ENCODE measurements around the gene OLFM2.
"Not testable (repeated sequence)": the region's sequence is repeated elsewhere in the genome, so short reads cannot be mapped to it uniquely, and the experiment has no call there.

OLFM2 gene

DNA sequence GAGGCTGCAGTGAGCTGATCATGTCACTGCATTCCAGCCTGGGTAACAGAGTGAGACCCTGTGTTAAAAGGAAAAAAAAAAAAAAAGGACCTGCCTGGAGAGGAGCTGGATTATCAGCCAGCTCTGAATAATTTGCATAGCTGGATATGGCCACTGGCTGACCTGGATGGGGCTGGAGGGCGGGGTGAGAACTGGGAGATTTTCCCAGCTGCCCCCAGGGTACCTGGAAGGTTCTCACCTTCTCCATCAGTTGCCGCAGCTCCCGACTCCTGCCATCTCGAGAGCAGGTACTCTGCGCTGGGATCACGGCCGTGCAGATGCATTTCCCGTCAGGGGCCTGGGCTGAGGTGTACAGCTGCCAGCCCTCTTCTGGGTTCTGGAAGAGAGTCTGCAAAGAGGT, 75.9 kb downstream of the OLFM2 start:
- DNase-seq, result no peak

DNA sequence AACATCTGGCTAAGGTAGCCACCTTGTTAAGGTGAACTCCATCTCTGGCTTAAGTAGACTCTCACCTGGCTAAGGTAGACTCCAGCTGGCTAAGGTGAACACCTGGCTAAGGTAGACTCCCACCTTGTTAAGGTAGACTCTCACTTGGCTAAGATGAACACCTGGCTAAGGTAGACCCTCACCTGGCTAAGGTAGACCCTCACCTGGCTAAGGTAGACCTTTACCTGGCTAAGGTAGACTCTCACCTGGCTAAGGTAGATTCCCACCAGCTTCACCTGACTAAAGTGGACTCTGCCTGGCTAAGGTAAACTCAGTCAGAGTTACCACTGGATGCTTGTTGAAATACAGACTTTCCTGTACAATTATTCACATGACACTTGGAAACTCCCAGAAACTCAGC, 77.5 kb downstream of the OLFM2 start:
- no peak for DNase-seq

DNA sequence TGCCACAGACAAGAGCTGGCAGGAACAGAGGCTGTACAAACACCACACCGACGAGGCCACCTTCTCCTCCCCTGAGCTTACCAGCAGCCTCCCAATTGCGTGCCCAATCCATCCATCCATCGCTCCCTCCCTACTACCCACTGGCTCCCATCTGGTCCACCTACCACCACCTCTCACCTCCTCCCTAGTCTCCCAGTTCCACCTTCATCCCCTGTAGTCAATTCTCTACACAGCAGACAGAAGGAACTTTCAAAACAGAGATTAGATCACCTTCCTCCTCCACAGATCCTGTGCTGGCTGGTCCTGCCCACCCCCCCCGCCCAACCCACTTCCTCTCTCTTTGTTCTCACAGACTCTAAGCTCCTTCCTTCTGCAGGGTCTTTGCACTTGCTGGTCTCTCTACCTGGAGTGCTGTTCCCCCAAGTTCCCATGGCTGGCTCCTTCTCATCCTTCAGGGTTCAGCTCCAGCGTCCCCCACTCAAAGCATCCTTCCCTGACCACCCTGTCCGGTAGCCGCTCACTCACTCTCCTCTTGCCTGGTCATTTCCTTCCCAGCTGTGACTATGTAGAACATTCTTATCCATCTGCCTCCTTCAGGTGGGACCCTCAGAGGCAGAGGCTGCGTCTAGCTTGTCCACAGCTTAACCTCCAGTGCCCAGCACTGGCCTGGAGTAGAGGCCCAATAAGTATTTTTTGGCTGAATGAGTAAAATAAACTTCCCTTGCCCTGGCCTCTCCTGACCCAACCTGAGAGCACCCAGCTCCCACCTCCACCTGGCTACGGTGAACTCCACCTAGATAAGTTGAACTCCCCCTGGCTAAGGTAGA, 78.2 kb downstream of the OLFM2 start:
- DNase-seq, result no peak

DNA sequence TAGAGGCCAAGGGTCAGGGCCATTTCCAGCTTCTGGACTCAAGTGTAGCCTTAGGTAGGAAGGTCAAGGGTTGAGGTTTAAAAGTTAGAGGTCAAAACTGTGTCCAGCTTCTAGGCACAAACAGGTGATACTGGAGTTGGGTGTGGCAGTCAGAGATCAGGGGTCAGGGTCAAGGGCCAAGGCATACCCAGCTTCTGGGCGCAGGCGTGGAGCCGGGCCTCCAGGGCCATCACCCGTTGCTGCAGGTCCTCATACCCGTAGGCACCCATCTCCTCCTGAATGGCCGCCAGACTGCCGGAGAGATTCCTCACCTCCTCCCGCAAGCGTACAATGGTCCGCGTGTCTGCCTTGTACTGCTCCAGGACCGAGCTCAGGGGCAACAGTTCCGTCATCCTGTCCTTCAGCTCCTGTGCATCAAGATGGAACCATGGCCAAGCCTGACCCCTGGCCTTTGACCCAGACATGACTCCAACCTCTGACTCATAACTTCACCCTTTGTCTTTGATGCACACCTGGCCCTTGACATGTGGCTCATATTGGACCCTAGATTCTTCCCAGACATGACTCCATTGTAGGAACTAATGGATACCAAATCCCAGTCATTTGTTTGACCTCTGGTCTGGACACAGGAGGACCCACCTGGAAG, 79.1 kb downstream of the OLFM2 start:
- no peak for DNase-seq

DNA sequence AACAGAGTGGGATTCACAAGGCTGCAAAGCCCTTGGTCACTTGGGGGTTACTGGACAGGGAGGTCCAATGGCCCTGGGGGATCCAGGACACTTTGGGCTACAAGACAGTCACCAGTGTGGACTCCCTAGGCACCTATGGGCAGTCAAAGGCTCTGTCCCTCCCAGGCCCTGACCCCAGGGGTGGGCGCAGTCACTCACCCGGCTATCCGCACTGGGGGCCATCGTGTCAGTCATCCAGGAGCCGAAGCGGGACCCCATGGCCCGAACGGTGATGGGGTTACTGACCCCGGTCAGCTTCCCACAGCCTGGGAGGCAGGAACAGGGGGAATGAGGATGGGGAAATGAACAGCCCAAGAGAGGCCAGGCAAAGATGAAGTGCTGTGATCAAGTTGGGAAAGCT, 79.7 kb downstream of the OLFM2 start:
- DNase-seq, result no peak

DNA sequence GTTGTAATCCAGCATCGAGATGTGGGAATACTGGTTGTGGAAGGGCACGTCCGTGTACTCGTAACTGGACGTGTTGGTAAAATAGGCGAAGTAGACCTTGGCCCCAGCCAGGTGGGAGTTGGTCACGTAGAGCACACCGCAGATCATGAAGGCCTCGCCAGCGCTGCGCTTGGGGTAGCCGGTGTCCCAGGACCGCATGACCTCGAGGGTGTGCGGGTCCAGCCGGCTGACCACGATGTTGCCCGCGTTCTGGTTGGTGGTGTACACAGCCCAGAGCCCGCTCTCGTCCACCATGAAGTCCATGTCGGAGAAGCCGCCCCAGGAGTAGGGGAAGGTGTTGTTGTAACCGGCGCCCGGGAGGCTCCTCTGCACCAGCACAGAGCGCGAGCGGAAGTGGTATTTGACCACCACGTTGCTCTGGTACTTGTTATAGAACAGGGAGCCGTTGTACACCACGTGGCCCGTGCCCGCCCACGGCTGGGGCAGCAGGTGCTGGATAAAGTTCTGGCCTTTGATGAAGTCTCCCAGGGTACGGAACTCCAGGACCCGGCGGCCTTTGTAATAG, 82.0 kb downstream of the OLFM2 start:
- DNase-seq, result no peak

DNA sequence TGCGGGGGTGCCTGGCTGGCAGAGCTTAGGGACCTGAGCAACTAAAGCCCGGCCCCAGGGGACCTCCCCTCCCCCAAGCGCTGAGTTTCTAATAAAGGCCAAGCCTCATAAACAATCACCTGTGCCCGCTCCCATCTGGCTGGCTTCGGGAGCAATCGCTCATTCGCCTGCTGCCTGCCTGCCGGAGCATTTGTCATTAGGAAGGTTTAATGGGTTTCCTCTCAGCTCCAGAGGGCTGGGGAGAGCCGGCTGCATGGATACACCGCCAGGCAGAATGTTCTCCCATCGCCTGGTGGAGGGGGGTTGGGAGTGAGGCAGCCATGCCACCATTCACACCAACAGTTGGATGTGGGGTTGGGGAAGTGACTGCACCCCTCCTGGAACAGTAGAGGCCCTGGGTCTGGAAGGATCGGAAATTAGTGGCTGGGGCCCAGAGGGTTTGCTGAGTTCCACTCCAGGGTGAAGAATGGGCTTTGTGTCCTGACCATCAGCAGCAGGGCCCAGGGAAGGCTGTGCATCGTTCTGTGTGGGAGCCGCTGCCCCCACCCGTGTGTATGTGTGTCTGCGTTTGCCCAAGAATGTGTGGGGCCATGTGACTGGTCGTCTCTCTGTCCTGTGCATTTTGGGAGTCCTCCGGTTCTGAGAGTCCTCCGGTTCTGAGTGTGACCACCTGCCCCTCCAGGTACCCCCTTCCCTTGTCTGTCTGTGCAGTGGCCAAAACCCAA, 85.9 kb downstream of the OLFM2 start:
- DNase-seq, result no peak

DNA sequence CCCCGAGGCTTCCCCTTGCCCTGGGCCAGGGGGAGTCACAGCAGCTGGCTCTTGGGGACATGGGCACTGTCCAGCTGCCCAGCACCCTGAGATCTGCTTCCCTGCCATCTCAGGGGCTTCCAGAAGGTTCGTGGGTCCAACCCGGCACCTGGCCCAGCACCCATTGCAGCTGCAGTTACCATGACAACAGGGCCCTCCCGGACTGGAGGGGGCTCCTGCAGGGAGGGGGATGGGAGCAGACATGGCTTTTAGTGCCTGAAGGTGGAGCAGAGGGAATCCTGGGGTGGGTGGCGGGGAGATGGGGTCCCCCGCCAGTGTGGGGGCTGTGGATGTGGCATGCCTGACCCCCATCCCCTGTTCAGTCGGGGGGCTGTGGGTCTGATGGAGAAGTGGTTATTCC, 86.5 kb downstream of the OLFM2 start:
- DNase-seq, result no peak

DNA sequence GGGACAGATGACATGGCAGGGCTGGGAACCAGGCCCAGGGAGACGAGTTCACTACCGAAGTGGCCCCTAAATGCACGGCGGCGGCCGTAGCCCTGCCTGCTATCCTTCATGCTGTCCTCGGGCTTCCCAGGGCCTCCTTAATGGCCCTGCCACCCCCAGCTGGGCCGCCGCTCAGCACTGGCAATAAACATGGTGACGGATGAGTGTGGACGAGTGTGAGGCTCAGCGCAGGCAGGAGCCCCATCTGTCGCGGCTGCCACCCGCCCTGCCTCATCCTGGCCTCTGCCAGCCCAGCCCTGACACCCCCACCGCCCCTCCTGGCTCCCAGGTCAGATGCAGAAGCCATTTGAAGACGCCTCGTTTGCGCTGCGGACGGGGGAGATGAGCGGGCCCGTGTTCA, 87.6 kb downstream of the OLFM2 start:
- no peak for DNase-seq

DNA sequence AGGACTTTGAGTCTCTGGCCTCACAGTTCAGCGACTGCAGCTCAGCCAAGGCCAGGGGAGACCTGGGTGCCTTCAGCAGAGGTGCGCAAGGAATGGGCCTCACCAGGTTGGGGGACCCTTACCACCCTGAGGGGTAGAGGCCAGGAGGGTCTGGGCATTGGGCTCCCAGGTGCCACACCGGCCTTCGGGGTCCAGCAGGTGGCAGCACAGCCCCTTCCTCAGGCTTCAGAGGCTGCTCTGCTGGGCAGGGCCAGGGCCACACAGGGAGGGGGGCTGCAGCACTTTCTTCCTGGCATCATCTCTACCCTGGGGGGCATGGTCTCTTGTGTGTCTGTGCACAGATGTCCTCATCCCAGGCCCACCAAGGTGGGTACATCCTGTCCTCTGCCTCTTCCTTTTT, 88.3 kb downstream of the OLFM2 start:
- DNase-seq, result no peak

DNA sequence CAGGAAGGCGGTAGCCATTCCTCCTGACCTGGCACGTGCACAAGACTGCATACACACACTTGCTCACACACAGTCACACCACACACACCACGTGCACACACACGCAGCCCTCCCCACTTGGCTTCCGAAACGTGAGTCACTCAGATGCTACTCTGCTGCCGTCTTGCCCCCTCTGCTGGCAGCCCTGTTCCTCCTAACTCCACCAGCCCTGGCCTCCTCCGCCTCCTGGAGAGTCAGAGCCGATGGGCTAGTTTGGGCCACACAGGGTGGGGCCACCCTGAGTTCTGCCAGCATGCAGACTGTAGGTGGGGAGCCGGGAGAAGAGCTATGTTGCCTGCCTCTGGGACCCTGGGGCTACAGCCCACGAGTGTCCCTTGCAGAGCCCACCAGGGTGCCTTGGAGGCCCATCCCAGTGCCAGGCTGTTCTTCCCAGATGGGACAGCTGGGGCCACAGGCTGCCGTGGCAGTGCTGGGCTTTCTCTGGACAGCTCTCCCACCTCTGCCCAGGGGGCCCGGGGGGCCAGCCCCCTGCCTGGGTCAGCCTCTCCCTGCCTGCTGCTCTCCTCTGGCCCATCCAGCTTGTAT, 89.1 kb downstream of the OLFM2 start:
- peak; percentile 86 for DNase-seq

DNA sequence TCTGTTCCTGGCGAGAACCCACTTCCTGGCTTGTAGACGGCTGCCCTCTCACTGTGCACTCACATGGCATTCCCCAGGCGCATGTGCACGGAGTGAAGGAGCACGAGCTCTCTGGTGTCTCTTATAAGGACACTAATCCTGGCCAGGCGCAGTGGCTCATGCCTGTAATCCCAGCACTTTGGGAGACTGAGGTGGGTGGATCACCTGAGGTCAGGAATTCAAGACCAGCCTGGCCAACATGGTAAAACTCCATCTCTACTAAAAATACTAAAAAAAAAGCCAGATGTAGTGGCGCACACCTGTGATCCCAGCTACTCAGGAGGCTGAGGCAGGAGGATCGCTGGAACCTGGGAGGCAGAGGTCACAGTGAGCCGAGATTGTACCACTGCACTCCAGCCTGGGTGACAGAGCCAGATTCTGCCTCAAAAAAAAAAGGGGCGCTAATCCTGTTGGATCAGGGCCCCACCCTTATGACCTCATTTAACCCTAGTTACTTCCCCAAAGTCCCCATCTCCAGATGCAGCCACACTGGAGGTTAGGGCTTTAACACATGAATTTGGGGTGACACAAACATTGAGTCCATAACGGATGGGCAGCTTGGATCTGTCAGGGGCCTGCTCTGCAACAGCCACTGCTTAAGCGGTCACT, 92.6 kb downstream of the OLFM2 start:
- not testable (repeated sequence) for DNase-seq

DNA sequence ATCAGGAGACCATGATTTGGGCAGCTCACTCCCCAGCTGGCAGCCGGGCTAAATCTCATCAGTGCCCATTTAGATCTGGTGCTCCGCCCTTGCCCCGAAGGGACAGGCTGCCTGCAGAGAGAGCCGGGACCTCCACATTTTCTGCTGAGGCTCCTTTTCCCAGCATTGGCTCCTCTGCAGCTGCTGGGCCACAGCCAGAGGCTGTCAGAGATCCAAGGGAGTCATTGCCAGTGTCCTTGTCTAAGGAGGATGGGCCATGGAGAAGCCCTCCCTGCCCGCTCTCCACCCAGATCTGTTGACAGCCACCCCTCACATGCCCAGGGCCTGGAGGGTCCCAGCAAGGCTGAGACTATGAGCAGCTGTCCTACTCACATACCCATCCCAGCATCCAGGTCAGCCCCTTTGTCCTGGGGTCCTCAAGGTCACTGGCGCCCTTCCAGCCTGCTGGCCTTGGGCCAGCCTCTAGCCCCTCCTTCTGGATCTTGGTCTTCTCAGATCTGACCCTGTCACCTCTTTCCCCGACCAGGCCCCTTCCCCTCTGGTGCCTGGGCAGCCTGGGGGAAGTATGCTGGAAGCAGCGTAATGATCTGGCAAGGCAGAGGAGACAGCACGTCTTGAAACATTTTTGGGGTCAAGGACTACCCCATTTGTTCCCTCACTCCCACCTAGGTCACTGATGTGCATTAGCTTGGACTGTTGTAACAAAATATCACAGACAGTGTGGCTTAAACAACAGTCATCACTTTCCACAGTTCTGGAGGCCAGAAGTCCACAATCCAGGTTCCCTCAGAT, 93.3 kb downstream of the OLFM2 start:
- DNase-seq, result no peak

DNA sequence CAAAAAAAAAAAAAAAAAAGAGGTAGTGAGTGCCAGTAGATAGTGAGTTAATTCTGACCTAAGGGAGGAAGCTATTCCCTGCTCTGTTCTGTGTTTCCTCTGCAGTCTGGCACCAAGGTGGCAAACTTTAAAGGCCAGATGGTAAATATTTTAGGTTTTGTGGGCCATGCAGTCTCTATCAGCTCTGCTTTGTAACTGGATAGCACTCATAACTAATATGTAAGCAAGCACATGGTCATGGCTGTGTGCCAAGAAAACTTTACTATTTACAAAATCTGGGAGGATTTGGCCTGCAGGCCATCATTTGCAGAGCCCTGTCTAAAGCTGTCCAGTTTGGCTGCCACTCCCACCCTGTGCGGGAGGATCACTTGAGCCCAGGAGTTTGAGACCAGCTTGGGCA, 96.9 kb downstream of the OLFM2 start:
- DNase-seq, result no peak

DNA sequence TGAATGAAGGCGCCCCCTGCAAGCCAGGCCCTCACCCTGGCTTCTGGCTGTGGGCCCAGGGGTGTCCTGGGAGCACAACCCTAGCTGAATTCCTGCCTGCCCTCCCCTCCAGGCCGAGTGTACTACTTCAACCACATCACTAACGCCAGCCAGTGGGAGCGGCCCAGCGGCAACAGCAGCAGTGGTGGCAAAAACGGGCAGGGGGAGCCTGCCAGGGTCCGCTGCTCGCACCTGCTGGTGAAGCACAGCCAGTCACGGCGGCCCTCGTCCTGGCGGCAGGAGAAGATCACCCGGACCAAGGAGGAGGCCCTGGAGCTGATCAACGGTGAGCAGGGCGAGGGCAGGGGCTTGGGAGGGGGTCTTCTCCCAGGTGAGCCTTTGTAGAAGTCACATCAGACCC, 98.0 kb downstream of the OLFM2 start:
- DNase-seq, result no peak

DNA sequence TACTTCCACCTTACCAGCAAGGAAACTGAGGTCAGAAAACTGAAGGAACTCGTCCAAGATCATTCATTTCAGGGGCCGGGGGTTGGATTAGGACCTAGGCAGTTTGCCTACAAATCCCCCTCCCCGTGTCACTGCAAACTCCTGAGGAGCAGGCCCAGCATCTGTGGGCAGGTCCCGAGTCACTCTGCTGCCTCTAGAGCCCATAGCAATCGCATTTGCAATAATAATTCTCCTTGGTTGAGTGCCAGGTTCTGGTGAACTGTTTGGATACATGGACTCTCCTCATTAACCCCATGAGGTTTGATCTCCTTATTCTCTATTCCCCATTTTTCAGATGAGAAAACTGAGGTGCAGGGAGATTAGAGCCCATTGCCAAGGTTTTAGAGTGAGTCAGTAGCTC, 100.3 kb downstream of the OLFM2 start:
- DNase-seq, result peak; percentile 5

DNA sequence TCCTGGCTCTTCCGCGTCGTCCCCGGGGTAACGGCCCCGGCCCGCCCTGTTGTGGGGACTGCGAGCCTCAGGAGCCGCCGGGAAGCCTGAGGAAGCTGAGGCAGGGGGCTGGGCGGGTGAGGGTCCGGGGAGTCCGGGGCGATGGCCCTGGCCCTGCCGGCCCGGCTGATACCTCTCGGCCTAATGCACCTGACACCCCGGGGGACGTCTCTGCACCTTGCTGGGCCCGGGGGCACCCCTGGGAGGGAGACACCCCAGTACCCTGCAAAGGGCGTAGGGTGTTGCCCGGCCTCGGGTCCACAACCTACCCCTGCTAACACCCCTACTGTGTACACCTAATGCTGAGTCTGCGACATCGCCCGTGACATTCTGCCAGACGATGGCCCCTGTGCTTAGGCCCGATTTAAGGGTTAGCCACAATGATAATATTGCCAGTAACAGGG, 100.8 kb downstream of the OLFM2 start:
- no peak for DNase-seq

DNA sequence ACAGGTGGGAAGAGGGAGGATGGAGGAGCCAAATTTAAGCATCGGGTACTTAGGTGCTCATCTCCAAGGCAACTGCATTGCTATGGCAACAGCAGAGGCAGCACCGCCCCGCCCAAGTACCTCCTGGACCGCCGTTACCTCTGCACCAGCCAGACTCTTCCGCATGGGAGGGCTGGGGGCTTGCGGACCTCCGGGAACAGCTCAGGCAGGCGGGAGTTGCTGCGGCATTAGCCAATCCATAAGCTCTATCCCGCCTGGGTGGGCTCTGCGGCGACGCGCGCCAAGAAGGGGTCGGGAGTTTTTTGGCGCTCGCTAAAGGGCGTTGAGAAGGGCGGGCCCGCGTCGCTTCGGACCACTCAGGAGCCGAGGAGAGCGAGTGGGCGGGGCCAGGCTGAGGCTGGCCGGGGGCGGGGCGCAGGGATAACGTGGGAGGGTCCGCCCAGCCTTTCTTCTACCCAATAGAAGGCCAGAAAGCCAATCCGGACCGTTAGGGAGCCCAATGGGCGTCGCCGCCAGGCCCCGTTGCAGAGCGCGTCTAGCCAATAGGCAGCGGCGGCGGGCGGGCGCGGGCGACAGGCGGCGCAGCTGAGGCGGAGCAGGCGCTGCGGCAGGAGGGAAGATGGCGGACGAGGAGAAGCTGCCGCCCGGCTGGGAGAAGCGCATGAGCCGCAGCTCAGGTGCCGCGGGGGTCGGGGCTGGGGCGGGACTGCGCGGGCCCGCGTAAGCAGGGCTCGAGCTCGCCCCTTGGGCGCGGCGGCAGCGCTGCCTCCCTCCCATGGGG, 101.4 kb downstream of the OLFM2 start, which contains the start of gene PIN1:
Gene PIN1, plus strand, starts transcription at position 593 of the 781 bp plus-strand sequence. Its CDS starts 27 bp downstream, at position 620.
- peak; percentile 99 for DNase-seq

DNA sequence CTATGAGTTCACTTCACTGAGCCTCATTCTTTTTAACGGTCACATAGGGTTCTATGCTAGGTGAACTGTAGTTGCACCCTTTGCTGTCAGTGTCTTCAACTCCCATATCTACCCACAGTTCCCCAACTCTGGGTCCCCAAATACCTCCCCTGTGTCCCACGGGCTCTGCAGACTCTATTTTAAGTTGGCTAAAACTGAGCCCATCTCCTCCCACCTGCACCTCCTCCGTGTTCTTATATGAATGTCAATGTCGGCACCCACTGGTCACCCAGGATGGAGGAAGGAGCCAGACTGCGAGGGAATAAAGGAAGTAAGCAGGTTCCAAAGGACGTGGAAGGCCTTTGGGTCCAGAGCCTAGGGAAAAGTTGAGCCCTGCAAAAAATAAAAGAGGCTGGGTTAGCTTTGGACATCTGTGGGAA, 102.0 kb downstream of the OLFM2 start:
- no peak for DNase-seq

DNA sequence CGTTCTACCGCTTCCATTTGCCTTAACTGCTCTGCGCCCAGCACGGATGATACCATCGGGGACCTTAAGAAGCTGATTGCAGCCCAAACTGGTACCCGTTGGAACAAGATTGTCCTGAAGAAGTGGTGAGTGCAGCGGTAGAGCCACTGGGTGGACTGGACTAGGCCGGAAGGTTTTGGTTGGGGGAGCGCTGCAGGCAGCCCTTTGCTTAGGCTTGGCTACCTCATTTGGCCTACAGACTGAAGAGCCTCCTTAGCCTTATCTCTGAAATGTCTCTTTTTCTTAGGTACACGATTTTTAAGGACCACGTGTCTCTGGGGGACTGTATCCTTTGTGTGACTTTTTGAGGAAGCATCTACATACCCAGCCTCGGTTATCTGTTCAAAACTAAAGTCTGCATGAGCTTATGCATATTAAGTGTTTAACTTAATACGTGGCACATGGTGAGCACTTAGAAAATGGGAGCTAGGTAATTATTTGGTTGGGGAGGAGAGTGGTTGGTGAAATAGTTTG, 107.7 kb downstream of the OLFM2 start:
- no peak for DNase-seq

Measured in amniotic stem cell (primary cell).